ENCODE measurements around the gene HSF2BP.
"Not testable (repeated sequence)": the region's sequence is repeated elsewhere in the genome, so short reads cannot be mapped to it uniquely, and the experiment has no call there.

The HSF2BP gene

DNA sequence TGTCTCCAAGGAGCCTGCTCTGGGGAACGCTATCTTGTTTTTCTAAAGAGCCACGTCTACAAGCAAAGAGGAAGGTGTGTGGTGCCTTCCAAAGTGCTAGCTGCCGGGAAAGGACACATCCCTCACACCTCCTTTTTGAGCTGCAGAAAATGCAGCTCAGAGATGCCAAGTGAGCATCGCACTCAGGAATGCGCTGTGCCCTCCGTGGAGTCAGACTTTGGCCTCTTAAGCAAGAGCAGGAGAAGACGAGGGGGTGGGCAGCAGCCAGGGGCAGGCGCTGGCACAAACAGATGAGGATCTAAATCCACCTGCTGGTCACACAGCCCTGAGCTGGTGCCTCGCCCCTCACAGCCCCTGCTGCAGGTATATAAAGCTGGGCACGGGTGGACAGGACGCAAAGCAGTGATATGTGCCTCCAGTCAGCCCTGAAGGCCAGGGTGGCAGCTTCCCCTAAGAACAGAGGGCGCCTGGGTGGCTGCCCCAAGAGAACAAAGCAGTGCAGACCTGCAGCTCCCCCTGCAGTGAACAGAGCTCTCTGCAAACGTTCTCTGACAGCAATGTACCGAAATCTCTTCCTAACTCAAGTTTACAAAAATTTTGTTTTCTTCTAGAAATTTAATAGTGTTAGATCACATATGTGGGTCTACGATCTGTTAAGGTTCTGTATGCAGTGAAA lies 156.1 kb downstream of the HSF2BP start:
- H3K27me3 Mint-ChIP-seq (ENCODE audit: low read depth); H3K9me3 Mint-ChIP-seq: not testable (repeated sequence)

DNA sequence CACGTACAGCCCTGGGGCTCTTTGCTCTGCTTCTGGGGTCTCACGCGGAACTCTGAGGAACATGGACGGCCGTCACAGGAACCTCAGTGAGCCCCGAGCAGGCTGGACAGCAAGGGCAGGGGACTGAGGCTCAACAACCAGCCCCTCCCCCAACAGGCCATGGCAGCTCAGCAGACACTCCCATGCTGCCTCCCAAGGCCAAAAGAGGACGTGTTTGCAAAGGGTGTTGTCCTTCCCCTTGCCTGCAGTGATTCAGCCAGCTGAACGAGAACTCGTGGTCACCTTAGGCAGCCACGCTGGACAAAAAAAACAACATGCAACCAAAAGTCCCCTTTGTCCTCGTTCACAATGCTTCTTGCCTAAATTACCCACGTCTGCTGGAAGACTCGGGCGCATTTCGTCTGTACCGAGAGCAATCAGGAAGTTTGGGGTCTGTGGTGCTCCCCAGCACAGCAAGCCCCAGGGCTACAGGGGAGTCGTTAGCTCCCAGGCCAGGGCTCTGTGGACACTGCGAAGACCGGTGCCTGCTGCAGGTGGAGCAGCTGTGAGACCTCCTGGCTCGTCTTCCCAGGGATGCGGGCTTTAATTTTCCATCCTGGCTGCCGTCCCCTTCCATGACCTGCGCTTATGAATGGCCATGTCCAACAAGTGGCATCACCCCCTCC lies 156.7 kb downstream of the HSF2BP start:
- H3K9me3 Mint-ChIP-seq; H3K4me3 Mint-ChIP-seq; DNase-seq (ENCODE audit: low spot score); H3K36me3 Mint-ChIP-seq (ENCODE audit: low read depth); H3K4me1 Mint-ChIP-seq (ENCODE audit: low read depth); H3K27me3 Mint-ChIP-seq (ENCODE audit: low read depth); H3K27ac Mint-ChIP-seq: not testable (repeated sequence)

More for the DNA sequence above, 156.1 kb downstream of the HSF2BP start:
- not testable (repeated sequence) for H3K4me1 Mint-ChIP-seq (ENCODE audit: low read depth); H3K36me3 Mint-ChIP-seq (ENCODE audit: low read depth); DNase-seq (ENCODE audit: low spot score); H3K4me3 Mint-ChIP-seq; H3K27ac Mint-ChIP-seq

DNA sequence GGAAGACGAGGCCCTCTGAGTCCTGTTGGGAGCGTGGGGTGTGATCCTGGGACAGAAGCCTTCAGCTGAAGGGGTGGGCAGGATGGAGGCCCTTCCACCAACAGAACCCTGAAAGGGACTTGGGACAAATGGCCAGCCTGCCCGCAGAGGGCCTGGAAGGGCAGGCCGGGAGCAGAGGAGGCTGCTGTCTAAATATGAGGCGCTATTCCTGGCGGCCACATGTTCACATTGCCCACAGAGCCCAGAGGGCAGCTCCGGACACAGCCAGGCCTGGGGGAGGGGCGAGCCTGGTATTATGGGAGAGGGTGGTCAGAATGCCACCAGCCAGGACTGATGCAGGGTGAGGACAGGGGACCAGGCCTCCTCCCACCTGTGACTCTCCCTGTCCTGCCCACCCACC lies 160.4 kb downstream of the HSF2BP start:
- not testable (repeated sequence) for H3K4me1 Mint-ChIP-seq (ENCODE audit: low read depth)

DNA sequence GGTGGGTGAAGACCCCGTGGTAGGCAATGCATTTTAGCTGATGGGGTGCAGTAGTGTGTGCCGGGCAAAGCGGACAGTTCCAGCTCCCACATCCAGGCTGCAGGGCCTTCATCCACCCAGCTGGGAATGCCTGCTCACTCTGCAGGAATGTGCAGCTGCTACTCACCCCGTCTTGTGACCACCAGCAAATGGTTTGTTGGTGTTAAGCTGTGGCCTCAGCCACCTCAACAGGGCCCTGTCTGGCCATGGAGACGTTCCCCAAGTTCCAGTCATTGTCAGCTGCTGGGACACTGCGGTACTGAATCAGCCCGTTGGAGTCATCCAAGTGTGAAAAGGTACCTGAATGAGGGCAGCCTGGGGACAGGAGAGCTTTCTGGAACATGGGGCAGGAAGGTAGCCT lies 161.2 kb downstream of the HSF2BP start:
- not testable (repeated sequence) for DNase-seq (ENCODE audit: low spot score); H3K27me3 Mint-ChIP-seq (ENCODE audit: low read depth); H3K27ac Mint-ChIP-seq; H3K4me3 Mint-ChIP-seq; H3K9me3 Mint-ChIP-seq; H3K36me3 Mint-ChIP-seq (ENCODE audit: low read depth); H3K4me1 Mint-ChIP-seq (ENCODE audit: low read depth)

More for the DNA sequence above, 160.4 kb downstream of the HSF2BP start:
- H3K27ac Mint-ChIP-seq; H3K27me3 Mint-ChIP-seq (ENCODE audit: low read depth); H3K4me3 Mint-ChIP-seq; DNase-seq (ENCODE audit: low spot score); H3K9me3 Mint-ChIP-seq; H3K36me3 Mint-ChIP-seq (ENCODE audit: low read depth): not testable (repeated sequence)

DNA sequence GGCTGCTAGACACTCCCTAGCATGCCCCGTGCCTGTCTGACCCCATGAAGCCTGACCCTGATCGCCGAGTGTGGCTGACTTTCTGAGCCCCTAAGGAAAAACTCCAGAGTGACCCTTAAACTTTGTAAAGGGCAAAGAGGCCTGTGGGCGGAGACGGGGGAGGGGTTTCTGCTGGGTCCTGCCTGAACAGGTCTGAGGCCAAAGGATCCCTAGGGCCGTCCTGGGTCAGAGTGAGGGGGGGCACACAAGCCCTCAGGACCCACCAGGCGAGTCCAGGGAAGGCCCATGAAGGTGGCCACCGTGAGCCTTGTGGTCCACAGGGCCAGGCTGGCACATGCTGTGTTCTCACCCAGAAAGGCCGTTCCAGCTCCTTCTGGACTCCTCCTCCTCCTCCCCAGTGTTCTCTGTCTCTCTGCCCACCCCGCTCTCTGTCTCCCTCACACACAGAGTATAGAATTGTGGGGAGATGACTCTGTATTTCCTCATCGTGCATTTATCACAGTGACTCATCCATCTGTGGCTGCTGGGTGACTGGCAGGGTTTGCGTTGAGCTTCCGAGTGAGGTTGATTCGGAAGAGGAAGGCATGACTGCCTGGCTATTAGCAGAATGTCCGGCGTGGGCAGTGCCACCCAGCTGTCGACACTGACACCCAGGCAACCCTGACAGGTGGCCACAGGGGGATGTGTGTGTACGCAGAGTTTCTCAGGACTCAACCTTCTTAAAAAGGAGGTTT lies 164.8 kb downstream of the HSF2BP start:
- not testable (repeated sequence) for DNase-seq (ENCODE audit: low spot score); H3K9me3 Mint-ChIP-seq; H3K27me3 Mint-ChIP-seq (ENCODE audit: low read depth); H3K36me3 Mint-ChIP-seq (ENCODE audit: low read depth); H3K27ac Mint-ChIP-seq; H3K4me3 Mint-ChIP-seq; H3K4me1 Mint-ChIP-seq (ENCODE audit: low read depth)

DNA sequence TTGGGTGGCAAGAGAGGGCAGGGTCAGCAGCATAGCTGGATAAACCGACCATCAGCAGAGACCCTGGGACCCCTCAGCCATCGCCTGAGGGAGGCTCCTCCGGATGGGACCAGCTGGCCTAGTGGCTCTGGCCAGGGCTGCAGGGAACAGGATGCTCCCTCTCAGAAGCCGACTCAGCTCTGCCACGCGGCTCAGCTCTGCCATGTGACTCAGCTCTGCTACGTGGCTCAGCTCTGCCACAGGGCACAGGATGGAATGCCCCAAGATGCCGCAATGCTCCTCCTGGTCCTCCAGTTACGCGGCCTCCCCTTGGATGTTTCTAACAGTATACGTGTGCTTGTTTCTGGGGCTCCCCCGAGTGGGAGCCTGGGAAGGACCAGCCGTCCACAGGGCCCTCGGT lies 165.8 kb downstream of the HSF2BP start:
- not testable (repeated sequence) for H3K36me3 Mint-ChIP-seq (ENCODE audit: low read depth); H3K9me3 Mint-ChIP-seq; H3K27ac Mint-ChIP-seq; H3K4me3 Mint-ChIP-seq; H3K27me3 Mint-ChIP-seq (ENCODE audit: low read depth); DNase-seq (ENCODE audit: low spot score); H3K4me1 Mint-ChIP-seq (ENCODE audit: low read depth)

DNA sequence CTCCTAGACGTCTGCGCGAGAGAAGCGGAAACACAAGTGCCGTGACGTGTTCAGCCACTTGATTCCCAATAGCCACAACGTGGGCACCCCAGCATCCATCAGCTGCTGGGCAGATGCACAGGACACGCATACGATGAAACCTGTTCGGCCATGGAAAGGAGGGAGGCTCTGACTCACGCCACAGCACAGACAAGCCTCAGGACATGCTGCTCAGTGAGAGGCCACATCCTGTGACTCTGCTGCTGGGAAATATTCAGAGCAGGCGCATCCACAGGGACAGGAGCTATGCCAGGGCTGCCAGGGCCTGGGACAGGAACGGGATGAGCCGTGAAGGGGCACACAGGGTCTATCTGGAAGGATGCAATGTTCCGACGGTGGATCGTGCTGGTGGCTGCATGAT lies 171.1 kb downstream of the HSF2BP start:
- not testable (repeated sequence) for H3K9me3 Mint-ChIP-seq; H3K27me3 Mint-ChIP-seq (ENCODE audit: low read depth); H3K36me3 Mint-ChIP-seq (ENCODE audit: low read depth); H3K4me3 Mint-ChIP-seq; DNase-seq (ENCODE audit: low spot score); H3K27ac Mint-ChIP-seq; H3K4me1 Mint-ChIP-seq (ENCODE audit: low read depth)

DNA sequence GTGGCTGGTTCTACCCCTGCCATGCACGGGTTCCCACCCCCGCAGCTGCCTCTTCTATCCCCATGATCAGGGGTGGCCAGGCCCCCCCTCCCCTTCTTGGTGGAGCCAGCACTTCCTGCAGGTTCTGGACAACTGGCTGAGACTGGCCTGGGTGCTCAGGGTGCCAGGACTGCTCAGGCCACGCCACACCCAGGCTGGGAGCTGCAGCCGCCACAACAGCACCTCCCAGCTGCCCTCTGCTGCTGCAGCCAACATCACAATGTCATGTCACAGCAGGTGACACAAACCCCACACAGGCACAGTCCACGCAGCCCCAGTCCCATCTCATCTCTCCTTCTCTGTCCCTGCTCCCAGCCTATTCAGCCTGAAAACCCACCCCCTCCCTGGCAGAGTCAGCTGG lies 173.2 kb downstream of the HSF2BP start:
- H3K27ac Mint-ChIP-seq; H3K9me3 Mint-ChIP-seq; DNase-seq (ENCODE audit: low spot score): not testable (repeated sequence)

DNA sequence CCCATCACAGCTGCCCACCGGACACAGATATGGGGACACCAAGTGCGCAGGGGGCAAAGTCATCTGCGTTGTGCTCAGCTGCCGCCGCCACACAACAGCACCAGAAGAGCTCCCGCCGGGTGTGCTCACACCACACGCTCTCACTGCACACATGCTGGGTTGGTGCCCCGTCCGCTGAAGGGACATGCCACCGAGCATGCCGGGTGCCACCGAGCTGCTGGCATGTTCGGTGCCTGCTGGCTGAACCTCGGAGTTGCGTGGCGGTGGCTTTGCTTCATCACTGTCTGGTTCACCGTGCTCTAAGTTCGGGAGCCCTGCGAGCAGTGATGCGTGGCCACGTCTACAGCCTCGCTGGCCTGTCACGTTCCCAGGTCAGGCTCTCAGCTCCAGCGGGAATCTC lies 174.3 kb downstream of the HSF2BP start:
- not testable (repeated sequence) for H3K27ac Mint-ChIP-seq; H3K9me3 Mint-ChIP-seq; H3K36me3 Mint-ChIP-seq (ENCODE audit: low read depth); DNase-seq (ENCODE audit: low spot score); H3K27me3 Mint-ChIP-seq (ENCODE audit: low read depth); H3K4me3 Mint-ChIP-seq; H3K4me1 Mint-ChIP-seq (ENCODE audit: low read depth)

More for the DNA sequence above, 173.2 kb downstream of the HSF2BP start:
- not testable (repeated sequence) for H3K36me3 Mint-ChIP-seq (ENCODE audit: low read depth); H3K4me1 Mint-ChIP-seq (ENCODE audit: low read depth); H3K4me3 Mint-ChIP-seq; H3K27me3 Mint-ChIP-seq (ENCODE audit: low read depth)

DNA sequence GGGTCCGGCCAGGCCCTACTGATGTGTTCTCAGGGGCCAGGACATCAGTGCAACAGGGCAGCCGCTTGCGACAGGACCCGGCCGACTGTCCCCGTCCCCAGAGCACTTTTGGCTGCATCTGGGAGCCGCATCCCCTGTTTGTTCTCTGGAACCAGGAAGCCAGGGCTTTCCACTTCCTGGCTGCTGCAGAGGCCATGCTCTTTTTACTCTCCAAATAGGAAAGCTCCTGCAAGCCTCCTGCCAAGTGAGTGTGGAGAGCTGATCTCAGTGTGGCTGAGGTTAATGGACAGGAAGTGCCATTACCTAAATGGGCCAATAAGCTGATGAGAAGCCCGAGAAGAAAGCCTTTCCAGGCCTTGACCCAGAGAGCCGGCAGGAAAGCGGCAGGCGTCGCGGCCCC lies 180.1 kb downstream of the HSF2BP start:
- not testable (repeated sequence) for H3K4me1 Mint-ChIP-seq (ENCODE audit: low read depth); H3K9me3 Mint-ChIP-seq; H3K27me3 Mint-ChIP-seq (ENCODE audit: low read depth); H3K27ac Mint-ChIP-seq; DNase-seq (ENCODE audit: low spot score); H3K4me3 Mint-ChIP-seq; H3K36me3 Mint-ChIP-seq (ENCODE audit: low read depth)

Measured in T-helper 2 cell treated with Interferon-gamma antibody and Interleukin-4, amounts not matched to agents 5 μg/mL and 100 μg/mL, for 36 hours (primary cell).